Hepatocyte (in vitro differentiated cells): Measurements from ENCODE around the gene NIPSNAP3A. TPM values are rescaled to one million over a fixed set of nuclear protein-coding genes. Genes with fewer than 3 reads are reported as not detected.

Source experiments
- DNase-seq: peaks from one replicate; pipeline ENCODE4 v3.0.0-alpha.2; 2016; ENCODE audit warnings: low spot score
- H2AFZ ChIP-seq: fragments of 200-600 bp; sonication (generic); 2 replicates; pipeline ENCODE4 v1.6.0; 2016; ENCODE audit warnings: antibody characterized with exemption, mild to moderate bottlenecking
- H3K27ac ChIP-seq: fragments of 200-600 bp; sonication (generic); 2 replicates; pipeline ENCODE4 v1.5.1; 2016; ENCODE audit warnings: mild to moderate bottlenecking
- H3K27me3 ChIP-seq: fragments of 200-600 bp; sonication (generic); 2 replicates; pipeline ENCODE4 v1.6.1; 2016
- H3K36me3 ChIP-seq: fragments of 200-600 bp; sonication (generic); replicated peaks from 2 replicates; pipeline ENCODE4 v1.5.1; 2016; ENCODE audit warnings: low read depth; ENCODE audit not compliant: insufficient read depth
- H3K4me1 ChIP-seq: fragments of 200-600 bp; sonication (generic); 2 replicates; pipeline ENCODE4 v1.5.1; 2016; ENCODE audit warnings: mild to moderate bottlenecking, moderate library complexity; ENCODE audit not compliant: insufficient read depth
- H3K4me2 ChIP-seq: fragments of 200-600 bp; sonication (generic); 2 replicates; pipeline ENCODE4 v1.6.0; 2016
- H3K4me3 ChIP-seq: fragments of 200-600 bp; sonication (generic); 2 replicates; pipeline ENCODE4 v1.5.1; 2016; ENCODE audit warnings: mild to moderate bottlenecking
- H3K79me2 ChIP-seq: fragments of 200-600 bp; sonication (generic); 2 replicates; pipeline ENCODE4 v1.6.0; 2017; ENCODE audit warnings: mild to moderate bottlenecking
- H3K9me2 ChIP-seq: fragments of 200-600 bp; sonication (generic); replicated peaks from 2 replicates; pipeline ENCODE4 v1.6.0; 2017; ENCODE audit warnings: mild to moderate bottlenecking; ENCODE audit not compliant: insufficient read depth
- H3K9me3 ChIP-seq: fragments of 200-600 bp; sonication (generic); 2 replicates; pipeline ENCODE4 v1.5.1; 2016; ENCODE audit warnings: low read depth, mild to moderate bottlenecking
- H4K20me1 ChIP-seq: fragments of 200-600 bp; sonication (generic); 2 replicates; pipeline ENCODE4 v1.6.0; 2016; ENCODE audit warnings: mild to moderate bottlenecking; ENCODE audit not compliant: insufficient read depth, poor library complexity, severe bottlenecking
- EZH2 ChIP-seq: fragments of 200-600 bp; sonication (generic); IDR thresholded peaks from 2 replicates; pipeline ENCODE4 v1.6.1; 2016; ENCODE audit warnings: antibody characterized with exemption, mild to moderate bottlenecking, borderline replicate concordance
- EZH2phosphoT487 ChIP-seq: fragments of 200-600 bp; sonication (generic); IDR thresholded peaks from one replicate; pipeline ENCODE4 v1.6.1; 2018; ENCODE audit warnings: antibody characterized with exemption, mild to moderate bottlenecking, low read depth, moderate library complexity; ENCODE audit not compliant: unreplicated experiment, severe bottlenecking
- WGBS: methylation state at CpG from one replicate; pipeline ENCODE4 v1.1.6; 2016; ENCODE audit warnings: low lambda C conversion rate; ENCODE audit errors: missing lambda C conversion rate; 5-methylcytosine and 5-hydroxymethylcytosine counted together
- polyA plus RNA-seq: library from polyadenylated mRNA; unstranded; fragments of >200 nt; fragmentation: Nextera tagmentation; extraction: Ambion mirVana; gene quantifications from 2 replicates; pipeline ENCODE4 v1.2.1, GENCODE V29; 2016
- total RNA-seq: library from RNA; depleted of rRNA; stranded (reverse); fragments of >200 nt; gene quantifications from 2 replicates; pipeline ENCODE4 v1.2.3, GENCODE V29; 2014
- TF ChIP-seq, protein P1 (sequence below): fragments of 200-600 bp; sonication (generic); IDR thresholded peaks from 2 replicates; pipeline ENCODE4 v1.5.1; 2016; ENCODE audit warnings: antibody characterized with exemption, mild to moderate bottlenecking; ENCODE audit not compliant: poor library complexity

NIPSNAP3A gene
- total and polyA plus RNA-seq, 2 experiments from 2014 or later = 37.3 to 47.8 TPM

DNA sequence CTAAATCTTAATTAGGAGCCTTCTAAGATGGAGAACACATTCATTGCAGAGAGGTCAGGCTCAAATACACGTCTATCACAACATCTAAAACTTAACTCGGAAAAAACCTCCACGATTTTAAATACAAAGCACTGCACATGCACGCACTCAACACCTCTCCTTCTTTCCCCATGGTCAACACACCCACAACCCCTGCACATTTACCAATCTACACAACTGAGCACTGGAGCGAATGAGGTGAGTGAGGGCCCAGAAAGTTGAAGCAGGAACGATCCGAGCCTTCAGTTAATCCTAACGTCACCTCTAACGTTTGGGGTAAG, 278 bp upstream of the NIPSNAP3A start:
- Histone ChIP-seq H3K27me3 (no peaks in the 10 kb centered on the region), H3K4me2 (peak overlapping the region; percentile 84), H3K4me1 (peaks cover 11% of the 10 kb centered on the region), H3K79me2 (peaks cover 23% of the 10 kb centered on the region), H3K9me2 (no peaks in the 10 kb centered on the region), H4K20me1 (no peaks in the 10 kb centered on the region), H3K27ac (peak overlapping the region; percentile 98), H2AFZ (peak overlapping the region; percentile 98), H3K36me3 (no peaks in the 10 kb centered on the region), H3K4me3 (peak overlapping the region; percentile 88), H3K9me3 (no peaks in the 10 kb centered on the region)
- no peak for DNase-seq
- WGBS = 1% methylated on average over 9 of the region's 9 CpGs
- TF ChIP-seq EZH2phosphoT487 (no peak), EZH2 (no peak)
- TF ChIP-seq, protein P1, sequence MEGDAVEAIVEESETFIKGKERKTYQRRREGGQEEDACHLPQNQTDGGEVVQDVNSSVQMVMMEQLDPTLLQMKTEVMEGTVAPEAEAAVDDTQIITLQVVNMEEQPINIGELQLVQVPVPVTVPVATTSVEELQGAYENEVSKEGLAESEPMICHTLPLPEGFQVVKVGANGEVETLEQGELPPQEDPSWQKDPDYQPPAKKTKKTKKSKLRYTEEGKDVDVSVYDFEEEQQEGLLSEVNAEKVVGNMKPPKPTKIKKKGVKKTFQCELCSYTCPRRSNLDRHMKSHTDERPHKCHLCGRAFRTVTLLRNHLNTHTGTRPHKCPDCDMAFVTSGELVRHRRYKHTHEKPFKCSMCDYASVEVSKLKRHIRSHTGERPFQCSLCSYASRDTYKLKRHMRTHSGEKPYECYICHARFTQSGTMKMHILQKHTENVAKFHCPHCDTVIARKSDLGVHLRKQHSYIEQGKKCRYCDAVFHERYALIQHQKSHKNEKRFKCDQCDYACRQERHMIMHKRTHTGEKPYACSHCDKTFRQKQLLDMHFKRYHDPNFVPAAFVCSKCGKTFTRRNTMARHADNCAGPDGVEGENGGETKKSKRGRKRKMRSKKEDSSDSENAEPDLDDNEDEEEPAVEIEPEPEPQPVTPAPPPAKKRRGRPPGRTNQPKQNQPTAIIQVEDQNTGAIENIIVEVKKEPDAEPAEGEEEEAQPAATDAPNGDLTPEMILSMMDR = no peak

DNA sequence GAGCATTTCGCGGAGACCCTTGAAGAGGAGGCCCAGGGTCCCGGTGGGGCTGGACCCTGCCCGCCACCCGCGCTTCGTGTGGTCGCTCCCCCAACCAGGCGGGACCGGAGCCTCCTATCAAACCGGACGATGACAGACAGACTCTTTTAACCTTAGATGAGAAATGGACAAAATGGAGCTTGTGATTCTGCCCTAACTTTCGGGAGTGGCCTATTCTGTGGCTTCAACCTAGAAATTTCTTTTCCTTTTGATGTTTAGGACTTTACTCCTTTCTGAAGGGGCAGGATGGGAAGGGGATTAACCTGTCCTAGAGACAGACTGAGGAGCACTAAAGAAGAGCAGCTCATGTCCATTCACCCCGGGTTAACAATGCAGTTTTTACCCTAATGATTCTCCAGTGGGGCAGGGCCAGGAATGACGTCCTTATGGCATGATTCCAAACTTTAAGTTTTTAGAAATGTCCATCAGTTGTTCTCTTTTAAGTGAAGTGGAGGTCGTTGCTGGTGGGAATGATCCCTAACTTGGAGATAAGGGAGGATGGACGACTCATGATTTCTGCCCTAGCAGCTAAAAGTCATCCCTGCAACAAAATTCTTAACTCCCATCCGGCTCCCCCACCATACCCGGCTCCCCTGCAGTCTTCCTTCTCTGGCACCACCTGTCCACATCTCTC, 1.0 kb downstream of the NIPSNAP3A start:
- Histone ChIP-seq H3K27me3 (no peaks in the 10 kb centered on the region), H3K4me2 (peak overlapping the region; percentile 84), H3K79me2 (peaks cover 23% of the 10 kb centered on the region), H3K4me3 (peak overlapping the region; percentile 88), H2AFZ (peak overlapping the region; percentile 98), H3K9me2 (no peaks in the 10 kb centered on the region), H3K36me3 (no peaks in the 10 kb centered on the region), H3K9me3 (no peaks in the 10 kb centered on the region), H3K27ac (peak overlapping the region; percentile 98), H3K4me1 (peaks cover 11% of the 10 kb centered on the region), H4K20me1 (no peaks in the 10 kb centered on the region)
- peak; percentile 16 for DNase-seq
- WGBS = 10% methylated on average over 19 of the region's 19 CpGs
- TF ChIP-seq, protein P1 = no peak
- no peak for TF ChIP-seq EZH2
- no peak for TF ChIP-seq EZH2phosphoT487

DNA sequence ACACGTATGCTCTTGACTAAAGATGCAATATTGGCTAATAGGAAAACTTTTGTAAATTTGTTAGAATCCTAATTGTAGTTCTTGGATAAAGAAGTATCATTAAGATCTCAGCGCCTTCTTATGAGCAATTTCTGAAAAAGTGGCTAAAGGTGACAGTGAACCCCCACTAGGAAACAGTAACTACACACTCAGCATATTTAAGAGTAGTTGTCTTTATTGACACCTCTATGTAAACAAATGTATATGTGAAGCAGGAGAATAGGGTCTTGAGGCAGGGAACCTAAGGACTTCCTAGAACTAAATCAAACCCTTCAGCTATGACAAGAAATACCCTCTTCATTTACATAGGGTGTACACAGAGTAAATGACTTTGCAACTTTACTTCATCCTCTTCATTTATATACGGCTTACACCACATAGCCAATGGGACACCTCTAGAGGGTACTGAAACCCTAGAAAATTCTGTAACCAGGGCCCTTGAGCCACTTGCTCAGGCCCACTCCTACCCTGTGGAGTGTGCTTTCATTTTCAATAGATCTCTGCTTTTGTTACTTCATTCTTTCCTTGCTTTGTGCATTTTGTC, 2.8 kb downstream of the NIPSNAP3A start:
- no peaks in the 10 kb centered on the region for H3K36me3 ChIP-seq
- peaks cover 11% of the 10 kb centered on the region for H3K4me1 ChIP-seq
- no peaks in the 10 kb centered on the region for H3K27me3 ChIP-seq
- DNase-seq = no peak
- H3K4me3 ChIP-seq = no peak overlapping the region
- WGBS = 95% methylated on average over 3 of the region's 3 CpGs
- no peaks in the 10 kb centered on the region for H3K9me2 ChIP-seq
- no peaks in the 10 kb centered on the region for H4K20me1 ChIP-seq
- peaks cover 23% of the 10 kb centered on the region for H3K79me2 ChIP-seq
- no peak overlapping the region for H3K4me2 ChIP-seq
- H2AFZ ChIP-seq = no peak overlapping the region
- TF ChIP-seq EZH2 (no peak), EZH2phosphoT487 (no peak)
- TF ChIP-seq, protein P1 = no peak
- no peak overlapping the region for H3K27ac ChIP-seq
- H3K9me3 ChIP-seq = no peaks in the 10 kb centered on the region
